ENCODE measurements around the gene PDE6A. TPM values are rescaled to one million over a fixed set of nuclear protein-coding genes. Genes with fewer than 3 reads are reported as not detected.

The PDE6A gene
- total and polyA plus RNA-seq, 2 of the 8 experiments (the other 6 are each of a cell fraction or from before 2014, with no cell fraction given) = not detected

- TF ChIP-seq EGR1 (IDR thresholded peaks at IDR 0.05; ENCODE audit: borderline replicate concordance, low read depth, low read length) (no peak), ASH2L (IDR thresholded peaks at IDR 0.05; ENCODE audit: low read length) (no peak), SIX5 (IDR thresholded peaks at IDR 0.05; ENCODE audit: low read depth, low read length) (no peak), ZNF274 (IDR thresholded peaks at IDR 0.05; ENCODE audit: borderline replicate concordance, extremely low read depth, low read length) (no peak), KDM5A (IDR thresholded peaks at IDR 0.05; ENCODE audit: low read length) (no peak)
Observed at GRCh38 chr5:149832636-149833035, 112.0 kb downstream of the PDE6A start (continued).
